B cell (primary cell): ENCODE results near the gene NT5DC4. TPM values are rescaled to one million over a fixed set of nuclear protein-coding genes. Genes with fewer than 3 reads are reported as not detected.

ENCODE experiments used
- ATAC-seq: fragments of 200-7000 bp; cut with Tn5 transposase; one replicate; pipeline ENCODE4 v1.10.0; 2021; ENCODE audit warnings: low read depth, mild to moderate bottlenecking, moderate number of reproducible peaks, moderate library complexity
- CTCF ChIA-PET: fragments of 350-600 bp; sonication (Branson Sonifier 250); formaldehyde crosslinking; loops from one replicate; lab custom pipeline; 2021; ENCODE audit warnings: antibody characterized with exemption, inconsistent platforms; lab: Charles Lee
- POLR2A ChIA-PET: fragments of 350-600 bp; sonication (Branson Sonifier 250); formaldehyde crosslinking; loops from one replicate; lab custom pipeline; 2021; ENCODE audit warnings: antibody characterized with exemption; lab: Charles Lee
- DNase-seq: peaks from one replicate; pipeline ENCODE4 v3.0.0; 2013
- H2AFZ ChIP-seq: 2 replicates; pipeline ENCODE4 v1.6.1; 2012; ENCODE audit warnings: mild to moderate bottlenecking, low read depth, low read length; ENCODE audit not compliant: insufficient read depth, poor library complexity, severe bottlenecking
- H3K27ac ChIP-seq, 2 donors: 1 replicate in 1 of 2; 2 replicates in 1 of 2; pipeline ENCODE4 v1.5.1; 2012 to 2013; ENCODE audit warnings: low read length in 2 of 2, mild to moderate bottlenecking in 2 of 2, moderate library complexity in 1 of 2
- H3K27me3 ChIP-seq, 4 experiments: fragments of 200-600 bp in 1 of 4; sonication (generic) in 1 of 4; replicated peaks in 1 of 4; 1 replicate in 2 of 4; 2 replicates in 2 of 4; pipeline versions ENCODE4 v1.6.1 to v1.7.0; 2013 to 2016; ENCODE audit warnings: low read length in 3 of 4, mild to moderate bottlenecking in 2 of 4, mixed read lengths in 1 of 4, moderate library complexity in 1 of 4; ENCODE audit not compliant: insufficient read depth in 4 of 4, control insufficient read depth in 3 of 4; ENCODE audit errors: control extremely low read depth in 1 of 4
- H3K36me3 ChIP-seq, 2 experiments: replicated peaks in 1 of 2; 1 replicate in 1 of 2; 2 replicates in 1 of 2; pipeline versions ENCODE4 v1.6.1 to v1.7.1; 2013; ENCODE audit warnings: low read length in 1 of 2; ENCODE audit not compliant: insufficient read depth in 2 of 2, control insufficient read depth in 1 of 2; ENCODE audit errors: control extremely low read depth in 1 of 2, extremely low read depth in 1 of 2
- H3K4me1 ChIP-seq, 2 donors: fragments of 200-600 bp in 1 of 2; sonication (generic) in 1 of 2; 1 replicate in 1 of 2; 2 replicates in 1 of 2; pipeline versions ENCODE4 v1.5.1 to v1.6.1; 2013 to 2017; ENCODE audit warnings: low read length in 2 of 2; ENCODE audit not compliant: control insufficient read depth in 2 of 2, insufficient read depth in 2 of 2
- H3K4me2 ChIP-seq: replicated peaks from 2 replicates; pipeline ENCODE3; 2012; ENCODE audit warnings: mild to moderate bottlenecking, low read depth, low read length; ENCODE audit not compliant: poor library complexity, severe bottlenecking
- H3K4me3 ChIP-seq, 5 experiments: fragments of 200-600 bp in 1 of 5; sonication (generic) in 1 of 5; 1 replicate in 3 of 5; 2 replicates in 2 of 5; pipeline versions ENCODE4 v1.5.1 to v1.7.0; 2011 to 2016; ENCODE audit warnings: low read length in 4 of 5, mild to moderate bottlenecking in 4 of 5, low read depth in 2 of 5, control low read depth in 1 of 5, moderate library complexity in 1 of 5; ENCODE audit not compliant: insufficient read depth in 1 of 5; ENCODE audit errors: control extremely low read depth in 1 of 5, extremely low read depth in 1 of 5
- H3K79me2 ChIP-seq: fragments of 200-600 bp; sonication (generic); one replicate; pipeline ENCODE4 v1.6.0; 2016; ENCODE audit warnings: low read length; ENCODE audit not compliant: control insufficient read depth, insufficient read depth
- H3K9ac ChIP-seq: fragments of 200-600 bp; sonication (generic); 2 replicates; pipeline ENCODE4 v1.6.1; 2017; ENCODE audit warnings: mild to moderate bottlenecking, low read length, moderate library complexity
- H3K9me3 ChIP-seq, 3 donors: one replicate each; pipeline versions ENCODE4 v1.6.1 to v1.7.1; 2013; ENCODE audit warnings: low read length in 2 of 3; ENCODE audit not compliant: control insufficient read depth in 2 of 3, insufficient read depth in 1 of 3; ENCODE audit errors: control extremely low read depth in 1 of 3
- H4K20me1 ChIP-seq: 2 replicates; pipeline ENCODE4 v1.6.0; 2012; ENCODE audit warnings: mild to moderate bottlenecking, low read length; ENCODE audit not compliant: insufficient read depth, control insufficient read depth, poor library complexity, severe bottlenecking
- H3K27ac Mint-ChIP-seq: one replicate; pipeline ENCODE4 v1.8.0; 2021; ENCODE audit warnings: mixed read lengths
- H3K27me3 Mint-ChIP-seq: one replicate; pipeline ENCODE4 v1.8.0; 2021; ENCODE audit warnings: mixed read lengths
- H3K4me1 Mint-ChIP-seq: one replicate; pipeline ENCODE4 v1.8.0; 2021; ENCODE audit warnings: mixed read lengths
- H3K4me3 Mint-ChIP-seq: one replicate; pipeline ENCODE4 v1.8.0; 2021; ENCODE audit warnings: mixed read lengths
- H3K9me3 Mint-ChIP-seq: one replicate; pipeline ENCODE4 v1.8.0; 2022; ENCODE audit warnings: mixed read lengths; ENCODE audit not compliant: insufficient read depth
- EZH2 ChIP-seq: IDR thresholded peaks from 2 replicates; pipeline ENCODE4 v1.6.1; 2012; ENCODE audit warnings: borderline replicate concordance, low read depth, mild to moderate bottlenecking, moderate library complexity, low read length; ENCODE audit not compliant: insufficient read depth, poor library complexity, severe bottlenecking
- WGBS: methylation state at CpG from one replicate; pipeline ENCODE4 v1.1.5; 2013; ENCODE audit warnings: missing lambda C conversion rate; ENCODE audit not compliant: insufficient coverage; 5-methylcytosine and 5-hydroxymethylcytosine counted together
- intact Hi-C: fragments of 100-400 bp; cut with micrococcal nuclease; formaldehyde crosslinking; loops from one replicate; pipeline ENCODE4 v1.10.0; 2022
- polyA plus RNA-seq: library from polyadenylated mRNA; depleted of rRNA; stranded (reverse); fragments of >200 nt; gene quantifications from 2 replicates; pipeline ENCODE4 v1.2.3, GENCODE V29; 2012
- total RNA-seq, 2 donors: library from RNA; stranded (reverse); fragments of 120-200 nt in 1 of 2; gene quantifications; 1 replicate in 1 of 2; 2 replicates in 1 of 2; pipeline versions ENCODE4 v1.2.3 to v1.2.4, GENCODE V29; 2013 to 2022
- TF ChIP-seq, protein P1 (sequence below): fragments of 200-600 bp; IDR thresholded peaks from one replicate; pipeline ENCODE4 v1.8.0; 2022; ENCODE audit warnings: antibody characterized with exemption, mild to moderate bottlenecking

NT5DC4 gene
- total and polyA plus RNA-seq, 2 donors (not counting 1 experiment from before 2014, with no cell fraction given): 2.0 TPM; not detected in 1

DNA sequence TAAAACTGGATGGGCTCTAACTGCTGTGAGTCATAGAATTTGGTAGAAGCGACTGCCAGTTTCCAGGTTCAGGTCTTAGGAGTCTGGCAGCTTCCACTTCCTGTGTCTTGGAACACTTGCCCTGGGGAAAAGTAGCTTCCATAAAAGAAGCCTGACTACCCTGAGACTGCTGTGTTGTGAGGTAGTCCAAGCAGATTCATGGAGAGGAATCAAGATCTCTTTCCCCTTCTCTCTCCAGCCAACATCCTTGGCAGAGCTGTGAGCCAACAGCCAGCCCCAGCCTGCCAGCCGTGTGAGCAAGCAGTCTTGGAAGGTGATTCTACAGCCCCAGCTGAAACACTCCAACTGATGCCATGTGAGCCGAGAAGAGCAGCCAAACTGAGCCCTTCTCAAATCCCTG lies 41.3 kb upstream of the NT5DC4 start:
- Mint-ChIP-seq H3K4me3 (no peak overlapping the region), H3K27me3 (no peaks in the 10 kb centered on the region), H3K27ac (no peak overlapping the region), H3K9me3 (no peaks in the 10 kb centered on the region), H3K4me1 (no peaks in the 10 kb centered on the region)
- H2AFZ ChIP-seq: no peak overlapping the region
- CTCF ChIA-PET: interaction anchor here (1.1 kb wide), 1 partner anchor 13 kb away, joined by 3 read pairs; no protein-coding TSS in a partner anchor
- H3K9ac ChIP-seq: no peak overlapping the region
- no peak overlapping the region for H3K4me2 ChIP-seq
- no peaks in the 10 kb centered on the region for H3K79me2 ChIP-seq
- POLR2A ChIA-PET: no interaction called here
- WGBS: 82% methylated on average over 1 of the region's 3 CpGs
- H4K20me1 ChIP-seq: no peaks in the 10 kb centered on the region
- ATAC-seq (no peak), DNase-seq (no peak)
- no peaks in the 10 kb centered on the region for H3K9me3 ChIP-seq
- intact Hi-C loops: no loop called here
- TF ChIP-seq EZH2: no peak
- TF ChIP-seq, protein P1, sequence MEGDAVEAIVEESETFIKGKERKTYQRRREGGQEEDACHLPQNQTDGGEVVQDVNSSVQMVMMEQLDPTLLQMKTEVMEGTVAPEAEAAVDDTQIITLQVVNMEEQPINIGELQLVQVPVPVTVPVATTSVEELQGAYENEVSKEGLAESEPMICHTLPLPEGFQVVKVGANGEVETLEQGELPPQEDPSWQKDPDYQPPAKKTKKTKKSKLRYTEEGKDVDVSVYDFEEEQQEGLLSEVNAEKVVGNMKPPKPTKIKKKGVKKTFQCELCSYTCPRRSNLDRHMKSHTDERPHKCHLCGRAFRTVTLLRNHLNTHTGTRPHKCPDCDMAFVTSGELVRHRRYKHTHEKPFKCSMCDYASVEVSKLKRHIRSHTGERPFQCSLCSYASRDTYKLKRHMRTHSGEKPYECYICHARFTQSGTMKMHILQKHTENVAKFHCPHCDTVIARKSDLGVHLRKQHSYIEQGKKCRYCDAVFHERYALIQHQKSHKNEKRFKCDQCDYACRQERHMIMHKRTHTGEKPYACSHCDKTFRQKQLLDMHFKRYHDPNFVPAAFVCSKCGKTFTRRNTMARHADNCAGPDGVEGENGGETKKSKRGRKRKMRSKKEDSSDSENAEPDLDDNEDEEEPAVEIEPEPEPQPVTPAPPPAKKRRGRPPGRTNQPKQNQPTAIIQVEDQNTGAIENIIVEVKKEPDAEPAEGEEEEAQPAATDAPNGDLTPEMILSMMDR: no peak
- no peak overlapping the region for H3K27ac ChIP-seq
- H3K27me3 ChIP-seq: peaks cover 0 to 5% (median 0%) of the 10 kb centered on the region in 4 experiments
- peaks cover 0 to 2% of the 10 kb centered on the region in 2 donors for H3K4me1 ChIP-seq
- no peak overlapping the region for H3K4me3 ChIP-seq
- H3K36me3 ChIP-seq: no peaks in the 10 kb centered on the region

- H3K4me3 ChIP-seq: no peak overlapping the region
- TF ChIP-seq, protein P1: no peak
- TF ChIP-seq EZH2: no peak
- no peak overlapping the region for H3K4me3 Mint-ChIP-seq
- peaks cover 4% of the 10 kb centered on the region for H3K4me1 Mint-ChIP-seq
- H4K20me1 ChIP-seq: no peaks in the 10 kb centered on the region
- DNase-seq (no peak), ATAC-seq (no peak)
- H3K9ac ChIP-seq: no peak overlapping the region
- POLR2A ChIA-PET: no interaction called here
- H3K79me2 ChIP-seq: no peaks in the 10 kb centered on the region
- H2AFZ ChIP-seq: no peak overlapping the region
- H3K36me3 ChIP-seq: no peaks in the 10 kb centered on the region
- intact Hi-C loops: no loop called here
- H3K27me3 Mint-ChIP-seq: no peaks in the 10 kb centered on the region
- H3K27ac ChIP-seq: no peak overlapping the region
- no peaks in the 10 kb centered on the region for H3K9me3 ChIP-seq
- no CpG with 5 or more reads among the region's 5 CpGs for WGBS
- H3K4me2 ChIP-seq: no peak overlapping the region
- H3K27me3 ChIP-seq: no peaks in the 10 kb centered on the region
- H3K27ac Mint-ChIP-seq: no peak overlapping the region
- H3K9me3 Mint-ChIP-seq: no peaks in the 10 kb centered on the region
- H3K4me1 ChIP-seq: peaks cover 0 to 7% of the 10 kb centered on the region in 2 donors
- CTCF ChIA-PET: interaction anchor here (1.1 to 2.0 kb wide), 2 partner anchors 11 to 12 kb away, joined by 3 to 5 read pairs; no protein-coding TSS in a partner anchor
Measured at GRCh38 chr2:112680666-112681101, 40.1 kb upstream of the NT5DC4 start.
